Stimulated activated naive CD8-positive, alpha-beta T cell treated with anti-CD3 and anti-CD28 coated beads, Interleukin-15, amount 100 ng/mL, for 72 hours (primary cell): Measurements from ENCODE around the gene KCNH2.
"Not testable (repeated sequence)": the region's sequence is repeated elsewhere in the genome, so short reads cannot be mapped to it uniquely, and the experiment has no call there.

Experiments used
- ATAC-seq: fragments of 150-1000 bp; cut with Tn5 transposase; 2 replicates; pipeline ENCODE4 v1.10.0; 2021; ENCODE audit warnings: mild to moderate bottlenecking, moderate library complexity
- DNase-seq, 2 donors: peaks; one replicate each; pipeline ENCODE4 v3.0.0; 2021 to 2022
- H3K27ac Mint-ChIP-seq, 2 donors: one replicate each; pipeline ENCODE4 v1.8.0; 2022; ENCODE audit warnings: mild to moderate bottlenecking in 2 of 2, mixed read lengths in 2 of 2, moderate library complexity in 2 of 2
- H3K27me3 Mint-ChIP-seq: one replicate; pipeline ENCODE4 v1.8.0; 2022; ENCODE audit warnings: mixed read lengths
- H3K4me1 Mint-ChIP-seq: one replicate; pipeline ENCODE4 v1.8.0; 2022; ENCODE audit warnings: mild to moderate bottlenecking, mixed read lengths
- H3K4me3 Mint-ChIP-seq, 2 donors: one replicate each; pipeline ENCODE4 v1.8.0; 2022; ENCODE audit warnings: mild to moderate bottlenecking in 2 of 2, mixed read lengths in 2 of 2, moderate library complexity in 1 of 2
- H3K9me3 Mint-ChIP-seq, 2 donors: one replicate each; pipeline ENCODE4 v1.8.0; 2022; ENCODE audit warnings: mixed read lengths in 2 of 2

The KCNH2 gene

DNA sequence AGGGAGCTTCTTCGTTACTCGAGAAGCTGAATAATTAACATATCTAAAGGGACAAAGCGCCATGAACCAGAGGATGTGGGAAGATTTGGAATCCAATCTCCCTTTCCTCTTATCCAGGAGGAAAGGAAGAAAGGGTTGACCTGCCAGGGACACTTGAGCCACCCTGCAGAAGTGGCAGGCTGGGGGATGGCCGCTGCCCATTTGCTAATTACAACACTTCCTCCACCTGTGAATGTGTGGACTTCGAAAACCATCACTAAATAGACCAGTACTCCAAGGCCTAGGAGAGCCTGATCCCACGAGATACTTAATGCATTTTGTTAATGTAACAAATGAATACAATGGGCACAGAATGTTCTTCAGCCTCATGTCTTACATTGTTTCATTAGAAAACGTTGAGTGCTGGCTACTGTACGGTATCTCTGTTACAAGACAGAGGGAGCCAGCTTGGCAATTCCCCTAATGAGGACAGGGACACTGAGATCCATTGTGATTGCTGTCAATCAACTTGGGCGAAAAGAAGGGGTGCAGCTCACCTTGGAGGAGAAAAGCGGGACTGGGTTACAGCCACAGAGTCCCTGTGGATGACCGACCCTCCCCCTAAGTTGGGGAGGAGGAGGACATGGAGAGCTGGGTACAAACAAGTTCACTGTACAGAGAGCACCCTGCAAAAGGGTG, 66.4 kb downstream of the KCNH2 start:
- no peak for ATAC-seq
- no peak for DNase-seq
- no peak overlapping the region for H3K4me3 Mint-ChIP-seq
- H3K4me1 Mint-ChIP-seq = peaks cover 11% of the 10 kb centered on the region
- H3K27ac Mint-ChIP-seq = no peak overlapping the region
- peaks cover 35% of the 10 kb centered on the region for H3K27me3 Mint-ChIP-seq
- H3K9me3 Mint-ChIP-seq = no peaks in the 10 kb centered on the region

DNA sequence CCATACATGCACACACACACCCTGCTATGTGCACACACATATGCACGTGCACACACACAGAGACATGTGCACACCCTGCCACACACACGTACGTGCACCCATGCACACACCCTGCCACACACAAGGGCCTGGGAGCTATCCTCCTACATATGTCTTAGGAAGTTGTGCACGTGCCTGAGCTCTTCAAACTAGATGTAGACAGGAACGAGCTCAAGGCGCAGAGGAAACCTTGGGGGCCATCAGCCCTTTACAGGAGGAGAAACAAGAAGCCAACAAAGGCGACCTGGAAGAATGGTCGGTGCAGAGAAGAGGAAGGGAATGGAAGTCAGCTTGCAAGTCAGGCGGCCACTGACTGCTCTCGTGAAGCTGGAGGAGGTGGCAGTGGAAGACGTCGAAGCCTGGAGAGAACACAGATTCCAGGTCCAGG, 67.1 kb downstream of the KCNH2 start:
- peaks cover 11% of the 10 kb centered on the region for H3K4me1 Mint-ChIP-seq
- DNase-seq (no peak), ATAC-seq (peak; percentile 37)
- H3K4me3 Mint-ChIP-seq = no peak overlapping the region
- no peak overlapping the region for H3K27ac Mint-ChIP-seq
- peaks cover 28% of the 10 kb centered on the region for H3K27me3 Mint-ChIP-seq
- no peaks in the 10 kb centered on the region for H3K9me3 Mint-ChIP-seq

DNA sequence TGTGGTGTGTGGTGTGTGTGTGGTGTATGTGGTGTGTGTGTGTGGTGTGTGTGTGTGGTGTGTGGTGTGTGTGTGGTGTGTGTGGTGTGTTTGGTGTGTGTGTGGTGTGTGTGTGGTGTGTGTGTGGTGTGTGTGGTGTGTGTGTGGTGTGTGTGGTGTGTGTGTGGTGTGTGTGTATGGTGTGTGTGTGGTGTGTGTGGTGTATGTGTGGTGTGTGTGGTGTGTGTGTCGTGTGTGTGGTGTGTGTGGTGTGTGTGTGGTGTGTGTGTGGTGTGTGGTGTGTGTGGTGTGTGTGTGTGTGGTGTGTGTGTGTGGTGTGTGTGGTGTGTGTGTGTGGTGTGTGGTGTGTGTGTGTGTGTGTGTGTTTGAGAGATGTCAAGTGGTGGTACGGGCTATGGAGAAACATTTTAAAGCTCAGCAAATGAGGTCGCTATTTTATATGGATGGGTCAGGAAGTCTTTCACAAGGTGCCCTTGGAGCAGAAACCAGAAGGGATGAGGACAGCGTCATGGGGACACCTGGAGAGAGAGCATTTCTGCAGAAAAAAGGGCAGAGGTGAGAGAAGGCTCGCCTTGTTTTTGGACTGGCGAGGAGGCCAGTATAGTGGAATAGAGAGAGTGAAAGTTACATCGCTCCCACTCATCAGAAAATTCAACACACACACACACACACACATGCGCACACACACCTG, 67.7 kb downstream of the KCNH2 start:
- Mint-ChIP-seq H3K4me1 (peaks cover 11% of the 10 kb centered on the region), H3K27me3 (peaks cover 22% of the 10 kb centered on the region)
- DNase-seq, H3K4me3 Mint-ChIP-seq, H3K9me3 Mint-ChIP-seq, H3K27ac Mint-ChIP-seq: not testable (repeated sequence)
- ATAC-seq = peak; percentile 26

DNA sequence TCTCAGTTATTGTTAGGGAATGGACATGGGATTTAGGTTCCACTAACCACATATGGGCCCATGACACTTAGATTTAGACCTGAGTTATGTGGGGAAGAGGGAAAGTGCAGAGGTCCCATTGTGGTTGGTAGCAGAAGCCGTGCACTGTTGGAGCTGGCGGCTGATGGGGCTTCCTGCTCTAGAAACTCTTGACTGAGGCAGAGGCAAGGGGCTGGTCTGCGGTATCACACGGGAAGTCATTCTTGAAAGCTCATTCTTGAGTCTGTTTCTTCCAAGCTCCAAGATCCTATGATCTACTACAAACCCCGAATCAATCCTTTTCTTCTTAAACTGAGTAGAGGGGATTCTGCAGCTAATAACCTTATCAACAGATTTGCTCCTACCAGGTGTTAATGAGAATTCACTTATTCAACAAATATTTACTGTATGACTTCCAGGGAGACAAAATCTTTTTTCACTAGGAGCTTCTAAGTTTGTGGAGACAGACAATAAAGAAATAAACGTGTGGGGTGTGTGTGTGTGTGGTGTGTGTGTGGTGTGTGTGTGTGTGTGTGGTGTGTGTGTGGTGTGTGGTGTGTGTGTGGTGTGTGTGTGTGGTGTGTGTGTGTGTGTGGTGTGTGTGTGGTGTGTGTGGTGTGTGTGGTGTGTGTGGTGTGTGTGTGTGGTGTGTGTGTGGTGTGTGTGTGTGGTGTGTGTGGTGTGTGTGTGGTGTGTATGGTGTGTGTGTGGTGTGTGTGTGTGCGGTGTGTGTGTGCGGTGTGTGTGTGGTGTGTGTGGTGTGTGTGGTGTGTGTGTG, 68.7 kb downstream of the KCNH2 start:
- ATAC-seq = peak; percentile 82
- DNase-seq = peak in 1 of 2 donors; percentile 38
- H3K4me3 Mint-ChIP-seq = no peak overlapping the region
- peak overlapping the region; percentile 22 to 27 for H3K27ac Mint-ChIP-seq
- H3K4me1 Mint-ChIP-seq = peaks cover 11% of the 10 kb centered on the region
- H3K27me3 Mint-ChIP-seq = peaks cover 22% of the 10 kb centered on the region
- no peaks in the 10 kb centered on the region for H3K9me3 Mint-ChIP-seq

DNA sequence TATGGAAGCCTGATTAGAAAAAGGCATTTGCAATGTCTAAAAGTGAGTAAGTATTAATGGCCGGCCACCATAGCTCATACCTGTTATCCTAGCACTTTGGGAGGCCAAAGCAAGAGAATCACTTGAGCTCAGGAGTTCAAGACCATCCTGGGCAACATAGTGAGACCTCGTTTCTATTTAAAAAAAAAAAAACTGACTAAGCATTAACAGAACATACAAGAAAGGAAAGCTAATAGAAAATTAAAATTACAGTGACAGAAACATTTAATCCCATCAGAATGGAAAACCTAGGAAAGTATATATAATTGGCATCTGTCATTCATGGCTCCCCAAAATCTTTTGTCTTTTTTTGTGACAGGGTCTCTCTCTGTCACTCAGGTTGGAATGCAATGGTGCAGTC, 69.9 kb downstream of the KCNH2 start:
- Mint-ChIP-seq H3K27ac (no peak overlapping the region), H3K27me3 (peaks cover 33% of the 10 kb centered on the region), H3K4me1 (peaks cover 16% of the 10 kb centered on the region), H3K9me3 (no peaks in the 10 kb centered on the region), H3K4me3 (no peak overlapping the region)
- no peak for ATAC-seq
- no peak for DNase-seq

DNA sequence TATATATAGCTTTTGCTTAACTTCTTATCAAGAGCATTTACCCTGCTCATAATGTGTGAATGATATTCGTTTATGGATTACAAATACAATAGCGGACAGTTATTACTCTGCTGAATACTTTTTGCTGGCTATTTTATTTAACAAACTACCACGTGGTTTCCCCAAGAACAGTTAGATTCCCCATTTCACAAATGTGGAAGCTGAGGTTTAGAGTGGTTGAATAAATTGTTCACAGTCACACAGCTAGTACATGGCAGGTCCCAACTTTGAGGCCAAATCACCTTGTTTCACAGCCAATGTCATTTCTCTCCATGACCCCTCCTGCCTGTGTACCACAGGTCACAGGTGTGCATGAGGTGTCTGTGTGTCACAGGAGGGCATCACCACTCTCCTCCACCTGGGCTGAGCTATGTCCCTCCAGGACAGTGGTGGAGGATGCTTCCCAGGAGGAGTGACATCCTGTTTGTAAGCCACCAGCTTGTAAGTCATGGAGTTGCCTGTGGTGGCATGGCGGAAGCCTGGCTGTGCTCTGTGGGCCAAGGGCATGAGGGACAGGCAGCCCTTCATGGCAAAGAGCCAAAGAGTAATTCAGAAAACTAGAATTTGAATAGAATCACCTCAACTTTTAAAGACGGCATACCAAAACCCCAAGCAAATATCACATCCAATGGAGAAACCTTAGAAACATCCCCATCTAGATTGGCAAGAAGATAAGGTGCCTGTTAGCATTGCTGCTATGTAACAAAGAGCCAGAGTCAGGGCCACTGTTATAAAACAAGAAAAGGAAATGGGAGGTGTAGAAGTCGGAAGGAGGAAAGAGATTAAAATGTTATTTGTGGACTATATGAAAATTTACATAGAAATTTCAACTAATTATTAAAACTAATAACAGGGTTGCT, 73.9 kb downstream of the KCNH2 start:
- peaks cover 52% of the 10 kb centered on the region for H3K27me3 Mint-ChIP-seq

DNA sequence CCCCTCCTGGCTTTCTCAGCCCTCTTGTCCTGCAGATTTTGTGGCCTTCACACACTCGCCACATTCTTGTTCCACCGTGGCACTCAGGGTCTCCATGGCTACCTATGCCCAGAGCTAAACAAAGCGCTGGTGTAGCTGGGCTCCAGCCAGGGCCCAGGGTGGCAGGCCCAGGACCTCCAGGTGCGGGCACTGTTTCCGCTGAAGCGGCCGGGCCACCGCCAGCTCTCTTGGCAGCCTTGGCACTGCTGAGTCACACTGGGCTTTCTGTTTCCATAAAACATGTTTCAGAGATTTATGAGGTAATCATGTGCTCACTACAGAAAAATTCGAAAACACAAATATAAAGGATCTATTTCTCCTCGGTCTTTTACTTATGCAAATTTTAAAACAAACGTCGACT, 74.5 kb downstream of the KCNH2 start:
- no peak for DNase-seq
- Mint-ChIP-seq H3K9me3 (no peaks in the 10 kb centered on the region), H3K27me3 (peaks cover 59% of the 10 kb centered on the region), H3K4me3 (no peak overlapping the region), H3K4me1 (peaks cover 10% of the 10 kb centered on the region), H3K27ac (no peak overlapping the region)
- peak; percentile 42 for ATAC-seq

More for the DNA sequence above, 73.9 kb downstream of the KCNH2 start:
- Mint-ChIP-seq H3K4me3 (no peak overlapping the region), H3K9me3 (no peaks in the 10 kb centered on the region), H3K27ac (no peak overlapping the region), H3K4me1 (peaks cover 10% of the 10 kb centered on the region)
- ATAC-seq = no peak
- DNase-seq = no peak

DNA sequence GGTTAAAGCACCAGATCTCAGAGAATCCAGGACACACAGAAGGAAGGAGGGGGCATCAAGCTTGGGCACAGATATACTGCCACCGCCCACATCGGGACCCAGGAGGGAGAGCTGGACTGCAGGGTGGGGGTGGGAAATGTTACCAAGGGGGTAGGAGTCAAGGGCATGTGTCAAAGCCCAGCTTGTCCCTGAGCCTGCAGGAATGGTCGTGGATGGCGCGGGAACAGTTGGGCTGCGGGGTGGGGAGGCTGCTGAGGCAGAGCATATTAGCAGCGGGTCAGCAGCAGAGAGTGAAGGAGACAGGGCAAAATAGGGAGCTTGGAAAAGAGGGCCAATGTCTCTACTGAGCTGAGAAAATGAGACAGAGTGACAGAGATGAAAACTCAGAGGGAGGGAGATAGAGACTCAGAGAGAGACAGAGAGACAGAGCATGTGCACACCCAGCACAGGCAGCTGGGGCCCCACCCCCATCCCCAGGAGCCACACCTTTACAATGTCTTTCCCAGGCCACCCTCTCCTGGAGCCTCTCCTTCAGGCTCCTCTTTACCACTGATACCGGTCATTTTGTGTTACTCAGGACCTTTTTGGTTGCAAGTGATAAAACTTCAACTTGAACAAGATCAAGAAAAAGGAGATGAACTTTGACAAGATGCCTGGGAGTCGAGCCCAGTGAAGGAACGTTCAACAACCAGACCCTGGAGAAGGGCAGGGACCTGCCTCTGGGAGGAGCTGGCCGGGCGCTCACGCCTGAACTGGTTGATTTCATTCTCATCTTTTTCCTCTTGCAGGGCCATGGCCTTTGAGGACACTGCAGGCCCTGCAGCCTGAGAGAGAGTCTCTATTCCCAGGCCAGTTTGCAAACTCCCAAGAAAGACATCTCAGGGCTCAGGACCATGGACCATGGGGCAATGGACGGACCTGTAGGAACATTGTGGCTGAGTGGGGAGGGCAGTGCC, 75.8 kb downstream of the KCNH2 start:
- no peak for ATAC-seq

DNA sequence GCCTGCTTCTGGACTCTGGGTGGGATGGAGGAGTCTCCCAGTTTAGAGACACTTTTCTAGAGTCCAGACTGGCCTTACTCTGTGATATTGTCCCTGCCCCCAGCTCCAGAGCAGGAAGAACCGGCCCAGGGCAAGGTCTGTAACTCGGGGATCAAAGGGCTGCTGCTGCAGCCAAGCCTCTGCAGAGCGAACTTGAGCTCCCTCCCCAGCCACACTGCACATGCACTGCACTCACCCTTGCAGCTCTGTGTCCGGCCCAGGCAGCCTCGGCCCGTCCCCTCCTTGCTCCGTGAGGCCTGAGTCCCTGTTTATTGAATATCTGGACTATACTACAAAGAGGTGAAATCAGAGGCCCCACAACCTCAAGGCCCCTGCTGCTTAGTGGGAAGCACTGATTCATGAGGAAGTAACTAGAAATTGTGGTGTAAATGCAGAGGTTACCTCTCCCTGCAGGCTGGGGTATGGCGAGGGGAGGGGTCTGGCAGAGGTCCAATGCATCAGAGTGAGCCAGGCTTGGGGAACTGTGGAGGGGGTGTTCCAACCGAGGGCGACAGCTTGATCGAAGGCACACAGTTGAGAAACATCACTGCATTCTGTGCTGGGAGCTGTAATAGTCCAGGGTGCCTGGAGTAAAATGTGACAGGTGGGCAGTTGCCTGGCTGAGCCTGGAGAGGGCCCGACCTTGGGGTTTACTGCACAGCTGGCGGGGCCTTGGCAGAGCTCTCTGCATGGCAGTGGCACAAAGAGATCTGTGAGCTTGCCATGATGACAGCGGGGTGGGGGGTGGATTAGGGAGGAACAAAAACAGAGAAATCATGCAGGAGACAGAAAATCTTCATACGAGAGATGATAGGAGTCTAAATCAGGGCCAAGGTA, 76.7 kb downstream of the KCNH2 start:
- H3K27me3 Mint-ChIP-seq = peaks cover 81% of the 10 kb centered on the region
- no peak overlapping the region for H3K4me3 Mint-ChIP-seq
- peaks cover 25% of the 10 kb centered on the region for H3K4me1 Mint-ChIP-seq
- no peaks in the 10 kb centered on the region for H3K9me3 Mint-ChIP-seq
- DNase-seq = no peak
- ATAC-seq = no peak
- H3K27ac Mint-ChIP-seq = no peak overlapping the region

More for the DNA sequence above, 75.8 kb downstream of the KCNH2 start:
- Mint-ChIP-seq H3K27me3 (peaks cover 71% of the 10 kb centered on the region), H3K4me1 (peaks cover 21% of the 10 kb centered on the region), H3K27ac (no peak overlapping the region), H3K4me3 (no peak overlapping the region), H3K9me3 (no peaks in the 10 kb centered on the region)
- DNase-seq = no peak

DNA sequence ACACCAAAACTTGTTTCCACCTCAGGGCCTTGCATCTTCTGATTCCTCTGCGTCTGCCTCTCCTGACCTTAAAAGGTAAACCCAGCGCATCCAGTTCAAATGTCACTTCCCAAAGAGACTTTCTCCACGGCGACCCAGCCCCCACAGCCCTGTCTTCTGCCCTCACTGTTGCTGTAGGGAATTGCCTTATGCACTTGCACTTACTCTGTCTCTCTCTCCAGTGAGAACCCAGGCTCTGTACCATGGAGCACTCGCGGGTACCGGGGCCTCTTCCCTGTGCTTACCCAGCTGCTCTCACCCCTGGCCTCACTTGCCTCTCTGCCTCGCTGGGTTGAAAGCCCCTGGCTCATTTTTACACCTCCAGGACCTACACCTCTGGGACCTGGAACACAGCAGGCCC, 77.4 kb downstream of the KCNH2 start:
- Mint-ChIP-seq H3K4me1 (peaks cover 25% of the 10 kb centered on the region), H3K4me3 (no peak overlapping the region), H3K27me3 (peaks cover 88% of the 10 kb centered on the region), H3K27ac (no peak overlapping the region), H3K9me3 (no peaks in the 10 kb centered on the region)
- ATAC-seq (no peak), DNase-seq (no peak)

DNA sequence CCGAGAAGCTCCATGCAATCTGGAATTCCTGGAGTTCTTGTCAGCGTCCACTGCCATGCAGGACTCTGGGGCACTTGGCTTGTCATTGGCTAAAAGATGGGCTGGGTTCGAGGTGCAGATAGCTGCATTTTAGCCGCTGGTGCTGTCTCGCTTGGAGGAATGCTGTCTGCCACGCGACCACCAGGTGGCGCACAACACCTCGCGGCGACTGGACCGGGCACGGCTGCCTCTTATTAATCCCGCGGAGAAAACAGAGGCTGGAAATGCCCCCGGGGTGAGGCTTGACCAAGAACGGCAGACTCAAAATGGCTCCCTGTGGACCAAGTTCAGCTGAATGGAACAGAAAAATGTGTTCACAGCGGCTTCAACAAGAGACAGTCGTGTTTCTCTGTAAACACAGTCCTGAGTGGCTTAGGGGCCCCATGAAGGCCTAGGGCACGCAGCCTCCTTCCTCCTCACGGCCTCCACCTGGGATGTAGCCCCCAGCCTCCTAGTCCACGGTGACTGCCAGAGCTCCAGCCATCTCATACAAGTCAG, 79.6 kb downstream of the KCNH2 start:
- H3K4me3 Mint-ChIP-seq = peak overlapping the region in 1 of 2 donors; percentile 37
- DNase-seq (peak; percentile 76 to 78), ATAC-seq (peak; percentile 80)
- peak overlapping the region in 1 of 2 donors; percentile 51 for H3K27ac Mint-ChIP-seq
- H3K27me3 Mint-ChIP-seq = peaks cover 82% of the 10 kb centered on the region
- peaks cover 4 to 6% of the 10 kb centered on the region in 2 donors for H3K9me3 Mint-ChIP-seq
- H3K4me1 Mint-ChIP-seq = peaks cover 22% of the 10 kb centered on the region

DNA sequence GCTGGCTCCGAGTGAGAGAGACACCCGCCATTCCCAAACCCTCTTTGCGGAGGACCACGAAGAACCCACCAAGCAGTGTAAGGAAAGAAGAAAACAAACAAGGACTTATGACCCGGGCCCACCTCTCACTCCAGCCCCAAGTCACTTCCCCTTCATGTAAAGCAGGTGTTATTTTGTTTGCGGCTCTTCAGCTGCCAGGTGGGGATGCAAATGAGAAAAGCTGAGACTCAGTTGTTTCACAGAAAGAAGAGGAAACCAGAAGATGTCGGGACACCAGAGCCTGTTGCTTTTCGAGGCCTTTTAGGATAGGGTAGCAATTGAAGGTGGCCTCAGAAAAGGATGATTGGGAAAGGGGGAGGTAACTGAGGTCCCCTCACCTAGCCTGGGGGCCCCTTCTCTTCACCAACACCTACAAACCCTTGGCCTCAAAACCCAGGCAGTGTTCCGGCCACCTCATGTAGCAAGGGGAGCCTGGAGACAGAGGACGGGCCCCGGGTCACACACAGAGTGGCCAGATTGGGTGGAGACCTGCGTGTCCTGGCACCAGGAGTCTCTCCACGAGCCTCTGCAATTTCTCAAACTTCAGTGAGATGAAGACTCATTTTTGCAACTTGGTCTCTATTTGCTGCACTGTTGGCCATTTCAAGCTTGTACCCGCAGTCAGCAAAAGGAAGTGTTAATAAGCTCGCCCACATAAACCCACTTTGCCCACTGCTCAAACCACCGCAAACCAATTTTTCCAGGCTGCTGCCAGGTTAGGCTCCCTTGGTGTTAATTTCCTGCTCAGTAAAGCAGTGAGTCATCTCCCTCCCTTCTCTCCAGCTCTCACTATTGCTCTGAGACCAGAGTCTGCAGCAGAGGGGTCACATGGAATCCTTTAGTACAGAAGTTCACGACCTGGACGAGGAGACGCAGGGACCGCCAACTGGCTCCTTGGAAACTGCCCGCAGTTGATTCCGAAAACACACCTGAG, 80.3 kb downstream of the KCNH2 start:
- ATAC-seq (peak; percentile 77), DNase-seq (peak in 1 of 2 donors; percentile 47)
- Mint-ChIP-seq H3K4me1 (peaks cover 20% of the 10 kb centered on the region), H3K27me3 (peaks cover 75% of the 10 kb centered on the region), H3K27ac (no peak overlapping the region), H3K9me3 (peaks cover 4 to 6% of the 10 kb centered on the region in 2 donors), H3K4me3 (peak overlapping the region in 1 of 2 donors; percentile 37)
